Muscle of leg (tissue), 11 donors: ENCODE measurements around the gene HTT-AS. TPM values are rescaled to one million over a fixed set of nuclear protein-coding genes. Genes with fewer than 3 reads are reported as not detected.

Experiments used
- DNase-seq: peaks from one replicate; pipeline ENCODE4 v3.0.0; 2013
- H3K27ac ChIP-seq: one replicate; pipeline ENCODE4 v1.5.1; 2013; ENCODE audit warnings: mild to moderate bottlenecking, low read length, control low read depth
- H3K27me3 ChIP-seq: one replicate; pipeline ENCODE4 v1.6.1; 2013; ENCODE audit warnings: low read length; ENCODE audit not compliant: control insufficient read depth, insufficient read depth
- H3K36me3 ChIP-seq: one replicate; pipeline ENCODE4 v1.6.1; 2013; ENCODE audit warnings: low read length; ENCODE audit not compliant: control insufficient read depth, insufficient read depth
- H3K4me1 ChIP-seq: one replicate; pipeline ENCODE4 v1.6.1; 2013; ENCODE audit warnings: low read length; ENCODE audit not compliant: control insufficient read depth, insufficient read depth
- H3K4me3 ChIP-seq: one replicate; pipeline ENCODE4 v1.5.1; 2013; ENCODE audit warnings: low read length, control low read depth
- H3K9me3 ChIP-seq: replicated peaks from 2 replicates; pipeline ENCODE4 v1.6.1; 2013; ENCODE audit warnings: low read depth, low read length; ENCODE audit not compliant: control insufficient read depth
- WGBS: methylation state at CpG from one replicate; pipeline ENCODE4 v1.1.5; 2013; ENCODE audit warnings: missing lambda C conversion rate; ENCODE audit not compliant: insufficient coverage; 5-methylcytosine and 5-hydroxymethylcytosine counted together
- polyA plus RNA-seq, 8 donors: library from polyadenylated mRNA; unstranded; fragments of 120-200 nt; gene quantifications; one replicate each; pipeline versions ENCODE4 v1.2.1 to v1.2.3, GENCODE V29; 2013; ENCODE audit warnings: inconsistent platforms in 1 of 8, low replicate concordance in 1 of 8; ENCODE audit not compliant: insufficient read length in 8 of 8, insufficient read depth in 1 of 8
- total RNA-seq: library from RNA; stranded (reverse); fragments of 120-200 nt; gene quantifications from one replicate; pipeline ENCODE4 v1.2.4, GENCODE V29; 2013

The HTT-AS gene
- total and polyA plus RNA-seq, 9 donors = 0.30 TPM; not detected in 8

DNA sequence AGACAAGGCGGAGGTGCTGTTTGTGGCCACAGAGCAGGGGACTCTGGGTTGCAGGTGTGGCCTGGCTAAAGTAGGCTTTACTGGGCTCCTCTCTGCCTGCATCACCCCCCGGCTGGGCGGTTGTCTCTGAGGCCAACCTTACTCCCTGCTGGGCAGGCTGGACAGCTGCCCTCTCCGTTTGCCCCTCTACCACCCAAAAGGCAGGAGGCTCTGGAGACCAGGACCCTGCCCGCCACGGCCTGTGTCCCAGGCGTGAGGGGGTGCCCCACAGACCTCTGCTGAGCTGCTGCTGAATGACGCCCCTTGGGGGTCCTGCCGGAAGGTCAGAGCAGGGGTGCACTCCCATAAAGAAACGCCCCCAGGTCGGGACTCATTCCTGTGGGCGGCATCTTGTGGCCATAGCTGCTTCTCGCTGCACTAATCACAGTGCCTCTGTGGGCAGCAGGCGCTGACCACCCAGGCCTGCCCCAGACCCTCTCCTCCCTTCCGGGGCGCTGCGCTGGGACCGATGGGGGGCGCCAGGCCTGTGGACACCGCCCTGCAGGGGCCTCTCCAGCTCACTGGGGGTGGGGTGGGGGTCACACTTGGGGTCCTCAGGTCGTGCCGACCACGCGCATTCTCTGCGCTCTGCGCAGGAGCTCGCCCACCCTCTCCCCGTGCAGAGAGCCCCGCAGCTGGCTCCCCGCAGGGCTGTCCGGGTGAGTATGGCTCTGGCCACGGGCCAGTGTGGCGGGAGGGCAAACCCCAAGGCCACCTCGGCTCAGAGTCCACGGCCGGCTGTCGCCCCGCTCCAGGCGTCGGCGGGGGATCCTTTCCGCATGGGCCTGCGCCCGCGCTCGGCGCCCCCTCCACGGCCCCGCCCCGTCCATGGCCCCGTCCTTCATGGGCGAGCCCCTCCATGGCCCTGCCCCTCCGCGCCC lies 920 bp downstream of the HTT-AS start:
- no peak for DNase-seq
- Histone ChIP-seq H3K4me1 (peaks cover 11% of the 10 kb centered on the region), H3K27me3 (no peaks in the 10 kb centered on the region), H3K4me3 (peak overlapping the region; percentile 56), H3K9me3 (no peaks in the 10 kb centered on the region), H3K27ac (peak overlapping the region; percentile 25), H3K36me3 (no peaks in the 10 kb centered on the region)
- WGBS = 11% methylated on average over 34 of the region's 54 CpGs

DNA sequence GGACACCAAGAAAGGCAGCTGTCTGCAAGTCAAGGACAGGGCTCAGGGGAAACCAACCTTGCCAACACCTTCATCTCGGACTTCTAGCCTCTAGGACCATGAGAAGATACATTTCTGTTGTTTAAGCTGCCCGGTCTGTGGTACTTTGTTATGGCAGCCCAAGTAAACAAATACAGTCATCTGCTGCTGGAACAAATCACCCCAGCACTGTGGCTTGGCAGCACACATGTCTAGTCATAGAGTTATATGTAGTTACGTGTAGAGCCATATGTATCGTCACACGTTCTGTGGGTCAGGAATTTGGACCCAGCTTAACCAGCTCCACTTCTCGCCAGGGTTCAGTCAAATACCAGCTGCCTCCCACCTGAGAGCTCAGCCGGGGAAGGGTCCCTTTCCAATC lies 2.5 kb downstream of the HTT-AS start:
- WGBS = 83% methylated on average over 5 of the region's 7 CpGs
- Histone ChIP-seq H3K9me3 (no peaks in the 10 kb centered on the region), H3K36me3 (no peaks in the 10 kb centered on the region), H3K27me3 (no peaks in the 10 kb centered on the region), H3K27ac (no peak overlapping the region), H3K4me1 (peaks cover 11% of the 10 kb centered on the region), H3K4me3 (no peak overlapping the region)
- peak; percentile 22 for DNase-seq

DNA sequence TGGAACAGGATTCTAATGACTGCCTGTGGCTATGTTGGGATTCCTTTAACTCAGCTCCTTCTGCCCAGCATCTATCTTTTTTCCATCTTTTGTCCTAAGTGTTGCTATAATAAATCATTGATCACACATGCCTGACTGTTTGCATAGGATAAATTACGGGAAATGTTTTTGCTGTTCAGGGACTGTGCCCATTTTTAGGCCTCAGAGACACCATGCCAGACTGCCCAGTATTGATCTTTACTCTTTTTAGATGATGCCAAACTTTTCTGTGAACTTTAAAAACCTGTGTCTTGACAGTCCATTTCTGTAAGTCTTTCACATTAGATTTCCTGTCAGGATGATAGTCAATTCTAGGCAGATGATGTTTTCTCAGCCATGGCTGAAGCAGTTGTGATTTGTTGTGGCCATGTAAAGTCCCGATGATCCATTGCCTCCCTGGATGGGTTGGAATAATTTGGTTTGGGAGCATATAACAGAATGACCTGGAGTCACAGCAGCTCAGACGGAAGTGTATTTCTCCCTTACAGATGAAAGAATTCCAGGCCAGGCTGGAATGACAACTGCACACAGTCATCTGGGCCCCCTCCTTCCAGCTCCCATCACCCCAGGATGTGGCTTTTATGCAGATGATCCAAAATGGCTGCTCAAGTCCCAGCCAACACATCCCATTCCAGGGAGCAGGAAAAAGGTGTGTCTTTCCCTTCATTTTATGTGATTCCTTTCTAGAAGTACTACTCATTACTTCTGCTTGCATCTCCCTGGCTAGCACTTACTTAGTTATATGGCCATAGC lies 3.4 kb downstream of the HTT-AS start:
- Histone ChIP-seq H3K27ac (no peak overlapping the region), H3K27me3 (no peaks in the 10 kb centered on the region), H3K9me3 (no peaks in the 10 kb centered on the region), H3K4me3 (no peak overlapping the region), H3K4me1 (peaks cover 9% of the 10 kb centered on the region), H3K36me3 (no peaks in the 10 kb centered on the region)
- DNase-seq = no peak
- 90% methylated on average over 2 of the region's 3 CpGs for WGBS

DNA sequence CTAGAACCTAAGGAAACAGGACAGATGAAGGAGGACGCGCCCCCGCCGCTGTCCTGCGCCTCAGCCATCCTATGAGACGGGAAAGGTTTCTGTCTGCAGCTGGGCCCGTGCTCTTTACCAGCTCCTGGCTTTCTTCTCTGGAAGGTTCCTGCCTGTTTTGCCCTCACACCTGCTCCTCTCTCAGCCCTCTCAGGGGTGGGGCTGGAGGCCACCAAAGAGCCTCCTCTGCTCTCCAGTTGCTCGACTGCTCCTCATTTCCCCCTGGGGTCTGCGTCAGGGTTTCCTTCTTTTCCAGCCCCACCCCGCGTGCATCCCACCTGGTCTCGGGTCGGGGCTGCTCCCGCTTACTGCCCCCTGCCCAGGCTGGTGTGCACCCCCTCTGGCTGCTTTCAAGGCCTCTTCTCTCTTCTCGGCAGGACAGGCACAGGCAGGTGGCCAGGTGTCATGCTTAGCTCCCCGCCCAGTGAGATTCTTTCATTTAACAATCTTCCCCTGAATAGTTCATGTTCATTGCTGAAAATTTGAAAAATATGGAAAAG lies 4.6 kb downstream of the HTT-AS start:
- Histone ChIP-seq H3K27me3 (no peaks in the 10 kb centered on the region), H3K27ac (no peak overlapping the region), H3K9me3 (no peaks in the 10 kb centered on the region), H3K36me3 (no peaks in the 10 kb centered on the region), H3K4me3 (no peak overlapping the region), H3K4me1 (peaks cover 6% of the 10 kb centered on the region)
- 64% methylated on average over 14 of the region's 16 CpGs for WGBS
- DNase-seq = no peak

DNA sequence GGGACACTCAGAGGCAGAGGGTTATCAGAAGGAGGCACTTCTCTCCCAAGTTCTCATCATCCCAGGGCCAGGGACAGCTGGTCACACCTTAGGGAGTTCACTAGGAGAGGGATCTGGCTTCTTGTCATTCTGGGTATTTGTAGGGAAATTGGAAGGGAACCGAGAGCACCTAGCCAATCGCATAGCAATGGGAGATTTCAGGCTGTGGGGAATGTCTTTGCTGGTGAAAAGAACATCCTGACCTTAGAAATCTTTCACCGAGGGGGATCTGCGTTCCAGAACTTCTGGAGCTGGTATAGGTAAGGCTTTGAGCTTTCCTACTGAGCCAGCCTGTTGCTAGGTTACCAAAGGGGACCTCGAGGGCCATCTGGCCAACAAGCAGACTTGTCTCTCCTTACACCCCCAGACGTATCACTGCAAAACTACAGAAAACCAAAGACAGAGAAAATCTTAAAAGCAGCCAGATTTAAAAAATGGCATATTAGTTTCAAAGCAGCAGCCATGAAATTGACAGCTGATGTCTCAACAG lies 6.8 kb downstream of the HTT-AS start:
- no peak for DNase-seq
- 72% methylated on average over 4 of the region's 6 CpGs for WGBS
- Histone ChIP-seq H3K4me1 (no peaks in the 10 kb centered on the region), H3K36me3 (no peaks in the 10 kb centered on the region), H3K27me3 (no peaks in the 10 kb centered on the region), H3K4me3 (no peak overlapping the region), H3K27ac (no peak overlapping the region), H3K9me3 (no peaks in the 10 kb centered on the region)

DNA sequence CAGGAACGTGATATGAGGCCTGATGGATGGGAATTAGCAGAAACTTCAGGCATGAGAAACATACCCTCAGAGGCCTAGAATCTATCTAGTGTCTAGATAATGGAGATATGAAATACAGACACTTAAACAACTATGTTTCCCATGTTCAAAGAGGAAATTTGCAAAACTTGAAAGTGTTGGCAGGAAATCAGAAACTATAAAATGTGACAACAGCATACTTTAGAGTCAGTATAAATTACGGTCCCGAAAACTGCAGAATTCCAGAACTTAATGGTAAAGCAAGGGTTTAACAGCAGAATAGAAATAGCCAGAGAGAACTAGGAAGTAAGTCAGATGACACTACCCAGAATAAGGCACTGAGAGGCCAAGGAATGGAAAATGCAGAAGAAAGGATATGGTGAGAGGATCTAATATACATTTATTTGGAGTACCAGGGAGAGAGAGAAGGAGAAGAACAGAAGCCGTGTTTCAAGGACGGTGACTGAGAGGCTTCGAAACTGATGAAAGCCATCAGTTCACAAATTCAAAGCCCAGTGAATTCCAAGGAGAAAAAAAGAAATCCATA lies 7.4 kb downstream of the HTT-AS start:
- H3K4me3 ChIP-seq = no peak overlapping the region
- H3K9me3 ChIP-seq = no peaks in the 10 kb centered on the region
- peak; percentile 25 for DNase-seq
- H3K36me3 ChIP-seq = no peaks in the 10 kb centered on the region
- no peaks in the 10 kb centered on the region for H3K27me3 ChIP-seq
- H3K4me1 ChIP-seq = no peaks in the 10 kb centered on the region
- H3K27ac ChIP-seq = no peak overlapping the region
- no CpG with 5 or more reads among the region's 6 CpGs for WGBS

DNA sequence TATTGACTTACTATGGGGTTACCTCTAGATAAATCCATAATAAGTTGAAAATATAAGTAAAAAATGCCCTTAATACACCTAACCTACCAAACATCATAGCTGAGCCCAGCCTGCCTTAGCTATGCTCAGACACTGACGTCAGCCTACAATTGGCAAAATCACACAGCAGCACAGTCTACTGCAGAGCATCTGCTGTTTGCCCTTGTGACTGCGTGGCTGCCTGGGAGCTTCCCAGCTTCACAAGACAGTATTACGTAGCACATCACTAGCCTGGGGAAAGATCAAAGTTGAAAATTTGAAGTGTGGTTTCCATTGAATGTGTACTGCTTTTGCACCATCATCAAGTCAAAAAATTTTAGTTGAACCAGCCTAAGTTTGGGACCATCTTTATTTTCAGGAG lies 8.8 kb downstream of the HTT-AS start:
- H3K36me3 ChIP-seq = no peaks in the 10 kb centered on the region
- DNase-seq = no peak
- no peaks in the 10 kb centered on the region for H3K27me3 ChIP-seq
- no peak overlapping the region for H3K27ac ChIP-seq
- no peaks in the 10 kb centered on the region for H3K9me3 ChIP-seq
- H3K4me3 ChIP-seq = no peak overlapping the region
- WGBS = 88% methylated on average over 1 of the region's 3 CpGs
- no peaks in the 10 kb centered on the region for H3K4me1 ChIP-seq

DNA sequence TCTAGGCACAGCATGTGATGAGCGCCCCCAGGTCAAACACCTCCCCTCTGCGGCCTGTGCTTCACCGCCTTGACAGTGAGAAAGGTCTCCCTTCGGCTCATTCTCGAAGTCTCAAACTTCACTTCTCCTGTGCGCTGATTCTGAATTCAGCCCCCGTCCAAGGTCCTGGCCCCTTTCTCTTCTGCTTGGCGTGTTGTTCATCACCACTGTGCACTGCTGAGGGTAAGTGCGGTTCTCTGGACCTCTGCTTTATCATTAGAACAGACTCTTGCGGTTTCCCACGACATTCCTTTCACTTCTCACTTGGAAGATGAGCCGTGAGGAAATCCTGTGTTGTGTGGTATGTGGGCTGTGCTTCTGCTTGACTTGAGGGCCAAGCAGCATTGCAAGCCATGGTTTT lies 11.9 kb downstream of the HTT-AS start:
- Histone ChIP-seq H3K36me3 (no peaks in the 10 kb centered on the region), H3K9me3 (no peaks in the 10 kb centered on the region), H3K4me3 (no peak overlapping the region), H3K27me3 (no peaks in the 10 kb centered on the region), H3K4me1 (peaks cover 4% of the 10 kb centered on the region), H3K27ac (no peak overlapping the region)
- DNase-seq = no peak
- WGBS = 82% methylated on average over 8 of the region's 12 CpGs

DNA sequence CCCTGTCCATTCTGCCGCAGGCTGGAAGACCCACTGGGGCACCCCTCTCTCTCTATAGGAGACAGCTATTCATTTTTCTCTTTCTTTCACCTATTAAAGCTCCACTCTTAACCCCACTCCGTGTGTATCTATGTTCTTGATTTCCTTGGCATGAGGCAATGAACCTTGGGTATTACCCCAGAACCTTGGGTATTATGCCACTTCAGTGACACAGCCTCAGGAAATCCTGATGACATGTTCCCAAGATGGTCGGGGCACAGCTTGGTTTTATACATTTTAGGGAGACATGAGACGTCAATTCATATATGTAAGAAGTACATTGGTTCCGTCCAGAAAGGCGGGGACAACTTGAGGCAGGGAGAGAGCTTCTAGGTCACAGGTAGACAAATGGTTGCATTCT lies 13.4 kb downstream of the HTT-AS start:
- no peak for DNase-seq
- Histone ChIP-seq H3K27me3 (no peaks in the 10 kb centered on the region), H3K9me3 (peaks cover 4% of the 10 kb centered on the region), H3K4me1 (peaks cover 4% of the 10 kb centered on the region), H3K36me3 (no peaks in the 10 kb centered on the region), H3K4me3 (no peak overlapping the region), H3K27ac (no peak overlapping the region)
- WGBS = 95% methylated on average over 5 of the region's 6 CpGs

DNA sequence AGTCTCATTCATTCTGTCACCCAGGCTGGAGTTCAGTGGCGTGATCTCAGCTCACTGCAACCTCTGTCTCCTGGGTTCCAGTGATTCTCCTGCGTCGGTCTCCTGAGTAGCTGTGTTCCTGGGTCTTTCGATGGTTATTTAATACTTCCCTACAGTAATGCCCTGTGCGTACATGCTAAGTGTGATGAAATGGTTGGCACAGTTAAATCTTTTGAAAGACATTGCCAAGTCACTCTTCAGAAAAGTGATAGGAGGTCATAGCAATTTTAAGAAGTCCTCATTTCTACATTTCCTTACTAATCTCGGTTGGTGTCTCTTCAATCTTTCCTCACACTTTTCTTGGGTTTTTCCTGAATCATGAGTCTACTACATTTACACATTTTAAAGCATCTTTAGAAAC lies 14.4 kb downstream of the HTT-AS start:
- no peak overlapping the region for H3K4me3 ChIP-seq
- no peaks in the 10 kb centered on the region for H3K36me3 ChIP-seq
- WGBS = no CpG with 5 or more reads among the region's 6 CpGs
- DNase-seq = no peak
- no peaks in the 10 kb centered on the region for H3K27me3 ChIP-seq
- peaks cover 4% of the 10 kb centered on the region for H3K4me1 ChIP-seq
- no peak overlapping the region for H3K27ac ChIP-seq
- H3K9me3 ChIP-seq = peaks cover 5% of the 10 kb centered on the region
